Tibial artery (tissue), 4 donors: ENCODE data around the gene PRXL2A.
A peak's percentile ranks its signal among the peaks of the same experiment; 100 is the strongest.

ENCODE experiments used
- DNase-seq, 2 donors: peaks; one replicate each; pipeline ENCODE4 v3.0.0-alpha.2; 2019
- H3K27ac ChIP-seq, 2 donors: fragments of 200-600 bp; sonication (generic) in 1 of 2; 1 replicate in 1 of 2; 2 replicates in 1 of 2; pipeline ENCODE4 v1.5.1; 2018 to 2019; ENCODE audit warnings: mild to moderate bottlenecking in 1 of 2
- H3K27me3 ChIP-seq, 2 donors: fragments of 200-600 bp; sonication (generic) in 1 of 2; one replicate each; pipeline versions ENCODE4 v1.5.1 to v1.6.0; 2016 to 2019
- H3K36me3 ChIP-seq, 3 donors: fragments of 200-600 bp; sonication (generic) in 2 of 3; one replicate each; pipeline ENCODE4 v1.5.1; 2016 to 2019; ENCODE audit warnings: mild to moderate bottlenecking in 2 of 3
- H3K4me1 ChIP-seq, 4 donors: fragments of 200-600 bp; sonication (generic) in 2 of 4; 1 replicate in 3 of 4; 2 replicates in 1 of 4; pipeline ENCODE4 v1.5.1; 2016 to 2019
- H3K4me3 ChIP-seq, 2 donors: fragments of 200-600 bp; sonication (generic) in 1 of 2; 1 replicate in 1 of 2; 2 replicates in 1 of 2; pipeline ENCODE4 v1.5.1; 2018 to 2019; ENCODE audit warnings: mild to moderate bottlenecking in 2 of 2
- H3K9me3 ChIP-seq, 3 donors: fragments of 200-600 bp; sonication (generic) in 1 of 3; one replicate each; pipeline ENCODE4 v1.5.1; 2016 to 2019
- CTCF ChIP-seq, 2 experiments: fragments of 200-600 bp in 1 of 2; fragments of 450-650 bp in 1 of 2; IDR thresholded peaks; one replicate each; pipeline ENCODE4 v1.5.1; 2017 to 2019; ENCODE audit warnings: antibody characterized with exemption in 2 of 2, mild to moderate bottlenecking in 1 of 2, moderate library complexity in 1 of 2
- intact Hi-C: fragments of 100-400 bp; cut with DNase I; formaldehyde crosslinking; loops from one replicate; pipeline ENCODE4 v1.15.0; 2023; ENCODE audit warnings: low total_unique reads

Gene PRXL2A

GRCh38 chr10:80406204-80406603 is 2.1 kb upstream of the PRXL2A start:
- peaks cover 0 to 20% (median 12%) of the 10 kb centered on the region in 4 donors for H3K4me1 ChIP-seq
- H3K4me3 ChIP-seq = no peak overlapping the region
- TF ChIP-seq CTCF (IDR thresholded peaks at IDR 0.05) = no peak
- H3K27ac ChIP-seq = no peak overlapping the region
- H3K36me3 ChIP-seq = no peaks in the 10 kb centered on the region
- H3K9me3 ChIP-seq = no peaks in the 10 kb centered on the region
- intact Hi-C loops = no loop called here
- DNase-seq = no peak
- peaks cover 0 to 28% of the 10 kb centered on the region in 2 donors for H3K27me3 ChIP-seq

- Histone ChIP-seq H3K36me3 (no peaks in the 10 kb centered on the region), H3K27ac (peak overlapping the region; percentile 3 to 21), H3K4me3 (peak overlapping the region; percentile 53 to 59), H3K9me3 (no peaks in the 10 kb centered on the region), H3K4me1 (peaks cover 0 to 21% (median 12%) of the 10 kb centered on the region in 4 donors), H3K27me3 (peaks cover 0 to 31% of the 10 kb centered on the region in 2 donors)
- TF ChIP-seq CTCF (IDR thresholded peaks at IDR 0.05) = no peak
- DNase-seq = no peak
- intact Hi-C loops = no loop called here
Observed at GRCh38 chr10:80407812-80408241, 524 bp upstream of the PRXL2A start.

GRCh38 chr10:80409121-80409520 is 770 bp downstream of the PRXL2A start:
- H3K4me3 ChIP-seq = peak overlapping the region; percentile 53 to 59
- H3K4me1 ChIP-seq = peaks cover 0 to 21% (median 12%) of the 10 kb centered on the region in 4 donors
- DNase-seq = no peak
- H3K27ac ChIP-seq = peak overlapping the region in 1 of 2 donors; percentile 37
- no peaks in the 10 kb centered on the region for H3K9me3 ChIP-seq
- TF ChIP-seq CTCF (IDR thresholded peaks at IDR 0.05) = no peak
- peaks cover 0 to 31% of the 10 kb centered on the region in 2 donors for H3K27me3 ChIP-seq
- H3K36me3 ChIP-seq = no peaks in the 10 kb centered on the region
- intact Hi-C loops = no loop called here

- intact Hi-C loops = no loop called here
- H3K36me3 ChIP-seq = no peaks in the 10 kb centered on the region
- peaks cover 0 to 31% of the 10 kb centered on the region in 2 donors for H3K27me3 ChIP-seq
- DNase-seq = no peak
- H3K4me3 ChIP-seq = no peak overlapping the region
- H3K27ac ChIP-seq = no peak overlapping the region
- no peaks in the 10 kb centered on the region for H3K9me3 ChIP-seq
- peaks cover 0 to 21% (median 12%) of the 10 kb centered on the region in 4 donors for H3K4me1 ChIP-seq
- no peak for TF ChIP-seq CTCF (IDR thresholded peaks at IDR 0.05)
Observed at GRCh38 chr10:80410122-80410521, 1.8 kb downstream of the PRXL2A start.

- H3K4me1 ChIP-seq = peaks cover 0 to 21% (median 12%) of the 10 kb centered on the region in 4 donors
- TF ChIP-seq CTCF (IDR thresholded peaks at IDR 0.05) = no peak
- no peak overlapping the region for H3K4me3 ChIP-seq
- DNase-seq = no peak
- no peaks in the 10 kb centered on the region for H3K9me3 ChIP-seq
- H3K27ac ChIP-seq = no peak overlapping the region
- peaks cover 0 to 31% of the 10 kb centered on the region in 2 donors for H3K27me3 ChIP-seq
- intact Hi-C loops = no loop called here
- no peaks in the 10 kb centered on the region for H3K36me3 ChIP-seq
Observed at GRCh38 chr10:80410578-80411145, 2.3 kb downstream of the PRXL2A start.
